Activated naive CD8-positive, alpha-beta T cell treated with anti-CD3 and anti-CD28 coated beads for 36 hours (primary cell): ENCODE measurements around the gene DLX4. TPM values are rescaled to one million over a fixed set of nuclear protein-coding genes. Genes with fewer than 3 reads are reported as not detected.
A peak's percentile ranks its signal among the peaks of the same experiment; 100 is the strongest.

ENCODE experiments used
- DNase-seq: peaks from one replicate; pipeline ENCODE4 v3.0.0; 2021
- H3K27ac Mint-ChIP-seq: one replicate; pipeline ENCODE4 v1.8.0; 2022; ENCODE audit warnings: mild to moderate bottlenecking, moderate library complexity, mixed read lengths
- H3K27me3 Mint-ChIP-seq: one replicate; pipeline ENCODE4 v1.8.0; 2022; ENCODE audit warnings: mild to moderate bottlenecking, mixed read lengths
- H3K36me3 Mint-ChIP-seq: one replicate; pipeline ENCODE4 v1.8.0; 2021; ENCODE audit warnings: mild to moderate bottlenecking, mixed read lengths
- H3K4me1 Mint-ChIP-seq: one replicate; pipeline ENCODE4 v1.8.0; 2021; ENCODE audit warnings: mixed read lengths
- H3K4me3 Mint-ChIP-seq: one replicate; pipeline ENCODE4 v1.8.0; 2022; ENCODE audit warnings: mild to moderate bottlenecking, moderate library complexity, mixed read lengths
- H3K9me3 Mint-ChIP-seq: one replicate; pipeline ENCODE4 v1.8.0; 2022; ENCODE audit warnings: mixed read lengths
- total RNA-seq, 2 experiments: library from RNA; stranded (reverse); gene quantifications; one replicate each; pipeline ENCODE4 v1.2.3, GENCODE V29; 2021

Gene DLX4
- total RNA-seq, 2 experiments from 2014 or later = 0.62 to 0.70 TPM

DNA sequence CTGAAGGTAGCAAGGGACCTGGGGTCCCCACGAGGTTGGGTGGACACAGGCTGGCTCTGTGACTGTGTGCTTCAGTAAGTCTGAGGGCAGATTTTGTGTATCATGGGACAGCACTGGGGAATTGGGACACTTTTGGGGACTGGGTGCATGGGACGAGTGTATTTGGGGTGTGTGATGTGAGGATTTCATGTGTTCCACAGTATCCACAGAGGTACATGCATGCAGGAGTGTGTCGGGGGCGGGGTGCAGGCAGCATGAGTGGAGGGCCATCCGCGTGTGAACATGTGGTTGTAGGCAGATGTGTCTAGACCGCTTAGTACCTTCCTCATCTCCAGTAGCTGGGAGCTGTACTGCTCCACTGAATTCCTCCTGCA is 27.1 kb downstream of the DLX4 start:
- Mint-ChIP-seq H3K27me3 (peaks cover 78% of the 10 kb centered on the region), H3K4me1 (peaks cover 18% of the 10 kb centered on the region), H3K4me3 (no peak overlapping the region), H3K36me3 (no peaks in the 10 kb centered on the region), H3K9me3 (no peaks in the 10 kb centered on the region), H3K27ac (no peak overlapping the region)
- DNase-seq = no peak

DNA sequence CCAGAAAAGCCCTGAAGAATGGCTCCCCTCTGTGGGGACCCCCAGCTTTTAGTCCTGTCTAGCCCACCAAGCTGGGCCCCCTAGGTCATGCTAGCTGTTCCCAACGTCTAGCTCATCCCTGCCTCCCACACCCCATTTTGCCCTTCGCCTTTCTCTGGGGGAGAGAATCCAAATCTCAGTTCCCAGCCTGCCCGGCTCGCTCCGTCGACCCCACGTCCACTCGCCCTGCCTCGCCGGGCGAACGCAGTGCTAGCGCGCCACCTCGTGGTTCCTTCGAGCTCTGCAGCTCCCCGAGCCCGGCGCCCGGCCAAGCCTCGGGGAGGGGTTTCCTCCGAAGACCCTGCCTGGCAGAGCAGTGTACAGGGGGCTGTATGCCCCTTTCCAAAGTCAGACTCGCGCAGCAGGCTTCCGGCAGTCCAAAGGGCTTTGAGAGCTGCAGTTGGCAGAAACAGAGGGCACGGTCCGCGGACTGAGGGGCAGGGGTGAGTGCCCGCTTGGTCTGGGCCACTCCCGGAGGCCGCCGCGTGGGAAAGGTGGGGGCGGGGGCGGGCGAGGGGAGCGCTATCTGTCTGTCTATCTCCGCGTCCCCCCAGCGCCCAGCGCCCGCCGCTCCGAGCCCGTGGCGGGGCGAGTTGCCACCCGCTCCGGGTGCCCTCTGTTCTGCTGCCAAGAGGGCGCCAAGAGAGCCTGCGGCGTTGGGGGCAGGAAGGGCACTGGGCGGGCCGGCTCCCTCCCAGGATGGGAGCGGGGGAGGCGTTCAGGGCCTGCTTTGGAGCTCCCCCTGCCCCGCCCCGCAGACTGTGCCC is 27.7 kb downstream of the DLX4 start:
- Mint-ChIP-seq H3K27ac (no peak overlapping the region), H3K9me3 (no peaks in the 10 kb centered on the region), H3K4me1 (peaks cover 18% of the 10 kb centered on the region), H3K4me3 (peak overlapping the region; percentile 55), H3K36me3 (no peaks in the 10 kb centered on the region), H3K27me3 (peaks cover 83% of the 10 kb centered on the region)
- DNase-seq = peak; percentile 66

DNA sequence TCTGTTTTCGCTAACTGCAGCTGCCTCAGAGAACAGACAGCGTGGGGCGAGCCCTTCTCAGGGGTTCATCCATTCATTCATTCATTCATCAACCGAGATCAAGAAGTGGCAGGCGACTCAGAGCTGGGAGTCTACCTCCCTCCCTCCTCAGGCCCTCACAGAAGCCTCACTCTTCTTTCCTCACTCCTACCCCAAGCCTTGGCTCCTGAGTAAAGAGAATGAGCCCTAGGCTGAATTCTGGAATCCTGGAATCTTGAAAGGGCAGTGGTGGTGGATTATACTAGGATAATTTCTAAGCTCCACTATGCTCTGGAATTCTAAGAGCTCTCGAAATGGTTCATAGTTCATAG is 28.3 kb downstream of the DLX4 start:
- H3K27me3 Mint-ChIP-seq = peaks cover 84% of the 10 kb centered on the region
- H3K4me1 Mint-ChIP-seq = peaks cover 18% of the 10 kb centered on the region
- no peak overlapping the region for H3K4me3 Mint-ChIP-seq
- no peak for DNase-seq
- no peaks in the 10 kb centered on the region for H3K9me3 Mint-ChIP-seq
- H3K27ac Mint-ChIP-seq = no peak overlapping the region
- H3K36me3 Mint-ChIP-seq = no peaks in the 10 kb centered on the region

DNA sequence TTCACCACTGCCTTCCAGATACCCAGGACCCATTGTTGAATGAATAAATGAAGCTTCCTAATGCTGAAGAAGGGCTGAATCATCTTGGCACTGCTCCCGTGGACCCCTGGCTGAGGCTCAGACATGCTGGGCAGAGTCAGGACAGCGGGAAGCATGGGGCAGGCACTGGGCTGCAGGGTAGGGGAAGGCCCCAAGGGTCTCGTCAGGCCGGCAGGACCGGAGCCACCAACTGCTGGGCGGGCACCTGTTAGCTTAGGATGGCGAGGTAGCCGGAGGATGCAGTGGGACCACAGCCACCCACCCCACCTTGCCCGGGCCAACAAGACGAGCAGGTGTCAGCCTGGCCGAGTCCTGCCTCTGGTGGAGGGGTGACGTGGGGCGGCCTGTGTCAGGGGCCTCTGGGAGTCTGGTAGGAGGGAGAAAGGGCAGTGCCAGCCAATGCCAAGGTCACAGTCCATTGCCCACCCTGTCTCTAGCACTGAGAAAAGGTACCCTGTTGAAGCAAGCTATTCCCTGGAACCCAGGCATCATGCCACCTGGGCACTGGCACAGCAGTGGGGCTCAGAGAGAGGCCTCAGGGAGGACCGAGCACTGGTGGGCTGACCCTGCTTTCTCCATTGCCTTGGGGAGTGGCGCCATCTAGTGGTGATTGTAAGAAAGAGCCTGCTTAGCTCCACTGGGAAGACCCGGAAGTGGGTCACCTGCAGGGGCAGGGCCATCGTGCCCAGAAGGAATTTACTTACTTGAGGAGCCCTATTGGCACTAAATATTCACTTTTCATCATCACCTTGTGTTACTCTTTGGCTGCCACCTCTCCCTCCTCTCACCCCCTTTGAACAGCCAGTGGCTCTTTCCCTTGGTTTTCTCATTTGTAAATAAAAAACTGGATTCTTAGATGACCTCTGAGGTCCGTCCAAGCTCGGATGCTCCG is 29.0 kb downstream of the DLX4 start:
- H3K9me3 Mint-ChIP-seq = no peaks in the 10 kb centered on the region
- peaks cover 82% of the 10 kb centered on the region for H3K27me3 Mint-ChIP-seq
- no peak overlapping the region for H3K27ac Mint-ChIP-seq
- peak; percentile 85 for DNase-seq
- H3K4me3 Mint-ChIP-seq = no peak overlapping the region
- peaks cover 18% of the 10 kb centered on the region for H3K4me1 Mint-ChIP-seq
- H3K36me3 Mint-ChIP-seq = no peaks in the 10 kb centered on the region

DNA sequence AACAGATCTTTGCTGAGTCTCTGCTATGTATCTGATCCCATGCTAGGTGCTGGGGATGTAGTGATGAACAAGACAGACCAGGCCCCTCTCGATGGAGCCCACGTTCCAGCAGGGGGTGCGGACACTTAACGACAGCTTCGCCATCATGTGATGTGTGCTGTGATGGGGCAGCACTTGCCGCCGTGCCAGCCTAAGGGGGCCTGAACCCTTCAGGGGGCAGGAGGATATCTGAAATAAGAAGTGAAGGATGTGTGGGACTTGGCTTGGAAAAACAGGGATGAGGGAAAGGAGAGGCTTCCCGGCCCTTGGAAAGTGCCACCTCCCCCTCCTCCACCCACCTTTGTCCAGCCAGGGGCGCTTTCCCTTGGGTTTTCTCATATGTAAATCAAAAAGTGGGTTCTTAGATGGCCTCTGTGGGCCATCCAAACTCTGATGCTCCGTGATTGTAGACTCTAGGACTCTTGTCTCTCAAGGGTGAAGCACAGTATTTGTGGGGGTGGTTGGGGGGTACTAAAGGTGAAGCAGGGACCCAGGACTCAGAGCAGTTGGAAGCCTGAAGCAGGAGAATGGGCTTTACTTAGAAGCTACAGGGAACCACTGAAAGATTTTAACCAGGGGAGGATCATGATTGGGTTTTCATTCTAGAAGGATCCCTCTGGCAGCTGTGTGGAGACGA is 30.0 kb downstream of the DLX4 start:
- no peaks in the 10 kb centered on the region for H3K9me3 Mint-ChIP-seq
- peak overlapping the region; percentile 12 for H3K4me3 Mint-ChIP-seq

DNA sequence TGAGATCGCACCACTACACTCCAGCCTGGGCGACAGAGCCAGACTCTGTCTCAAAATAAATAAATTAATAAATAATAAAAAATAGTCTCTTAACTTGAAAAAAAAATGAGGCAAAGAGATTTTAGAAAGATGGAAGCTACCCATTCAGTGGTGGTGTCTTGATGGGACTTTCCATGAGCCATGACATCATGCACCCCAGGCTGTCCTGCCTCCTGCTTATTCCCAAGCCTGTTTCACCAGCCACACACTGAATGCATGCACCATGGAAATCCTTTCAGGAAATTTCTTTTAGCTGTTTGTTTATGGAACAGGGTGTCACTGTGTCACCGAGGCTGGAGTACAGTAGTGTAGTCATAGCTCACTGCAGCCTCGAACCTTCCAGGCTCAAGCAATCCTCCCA is 34.9 kb downstream of the DLX4 start:
- no peaks in the 10 kb centered on the region for H3K4me1 Mint-ChIP-seq
- no peaks in the 10 kb centered on the region for H3K36me3 Mint-ChIP-seq
- H3K9me3 Mint-ChIP-seq = peaks cover 4% of the 10 kb centered on the region
- H3K27ac Mint-ChIP-seq = no peak overlapping the region
- no peak for DNase-seq
- H3K4me3 Mint-ChIP-seq = no peak overlapping the region
- H3K27me3 Mint-ChIP-seq = peaks cover 48% of the 10 kb centered on the region

More for the DNA sequence above, 30.0 kb downstream of the DLX4 start:
- Mint-ChIP-seq H3K36me3 (no peaks in the 10 kb centered on the region), H3K4me1 (peaks cover 16% of the 10 kb centered on the region), H3K27ac (no peak overlapping the region), H3K27me3 (peaks cover 78% of the 10 kb centered on the region)
- DNase-seq = no peak

DNA sequence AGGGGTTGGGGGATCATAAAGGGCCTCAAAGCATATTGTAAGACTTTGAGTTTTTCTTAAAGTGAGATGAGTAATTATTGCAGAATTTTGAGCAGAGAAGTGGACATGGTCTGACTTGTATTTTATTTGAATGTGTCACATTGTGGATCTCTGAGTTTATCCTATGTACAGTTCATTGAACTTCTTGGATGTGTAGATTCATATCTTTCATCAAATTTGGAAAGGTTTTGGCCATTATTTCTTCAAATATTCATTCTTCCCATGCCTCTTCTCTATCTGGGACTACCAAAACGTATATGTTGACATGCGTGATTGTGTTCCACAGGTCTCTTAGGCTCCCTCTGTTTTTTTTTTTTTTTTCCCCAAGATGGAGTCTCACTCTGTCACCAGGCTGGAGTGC is 40.3 kb downstream of the DLX4 start:
- Mint-ChIP-seq H3K36me3 (no peaks in the 10 kb centered on the region), H3K9me3 (peaks cover 23% of the 10 kb centered on the region), H3K4me1 (no peaks in the 10 kb centered on the region), H3K27me3 (peaks cover 40% of the 10 kb centered on the region), H3K4me3 (no peak overlapping the region), H3K27ac (no peak overlapping the region)
- no peak for DNase-seq

DNA sequence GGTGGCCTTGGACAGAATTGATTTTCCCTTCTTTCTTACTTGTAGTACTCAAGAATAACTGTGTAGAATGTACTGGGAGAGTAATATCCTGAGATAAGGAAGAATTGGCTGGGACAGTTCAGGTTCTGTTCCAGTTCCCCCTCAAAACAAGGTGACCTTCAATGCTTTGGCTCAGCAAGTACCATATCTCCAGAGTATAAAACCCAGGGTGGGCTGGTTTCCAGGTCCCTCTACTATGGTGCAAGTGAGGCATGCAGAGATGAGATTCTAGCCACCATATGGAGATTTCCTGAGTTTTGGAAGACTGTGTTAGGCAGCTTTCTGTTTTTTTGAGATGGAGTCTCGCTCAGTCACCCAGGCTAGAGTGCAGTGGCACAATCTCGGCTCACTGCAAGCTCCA is 44.1 kb downstream of the DLX4 start:
- no peak for DNase-seq
- Mint-ChIP-seq H3K4me1 (no peaks in the 10 kb centered on the region), H3K4me3 (no peak overlapping the region), H3K27ac (no peak overlapping the region), H3K9me3 (peaks cover 30% of the 10 kb centered on the region), H3K27me3 (peaks cover 33% of the 10 kb centered on the region), H3K36me3 (no peaks in the 10 kb centered on the region)

DNA sequence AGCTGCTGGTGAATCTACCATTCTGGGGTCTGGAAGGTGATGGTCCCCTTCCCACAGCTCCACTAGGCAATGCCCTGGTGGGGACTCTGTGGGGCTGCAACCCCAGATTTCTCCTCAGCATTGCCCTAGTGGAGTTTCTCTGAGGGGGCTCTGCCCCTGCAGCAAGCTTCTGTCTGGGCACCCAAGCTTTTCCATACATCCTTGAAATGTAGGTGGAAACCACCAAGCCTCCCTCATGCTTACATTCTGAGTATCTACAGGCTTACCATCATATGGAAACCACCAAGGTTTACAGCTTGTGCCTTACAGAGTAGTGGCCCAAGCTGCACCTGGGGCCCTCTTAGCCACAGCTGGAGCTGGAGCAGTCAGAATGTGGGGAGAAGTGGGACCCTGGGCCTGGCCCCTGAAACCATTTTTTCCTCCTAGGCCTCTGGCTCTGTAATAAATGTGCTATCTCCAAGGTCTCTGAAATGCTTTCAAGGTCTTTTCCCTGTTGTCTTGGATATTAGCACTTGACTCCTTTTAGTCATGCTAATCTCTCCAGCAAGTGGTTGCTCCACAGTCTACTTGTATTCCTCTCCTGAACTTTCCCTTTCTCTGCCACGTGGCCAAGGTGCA is 45.6 kb downstream of the DLX4 start:
- H3K27me3 Mint-ChIP-seq = peaks cover 32% of the 10 kb centered on the region
- H3K27ac Mint-ChIP-seq = no peak overlapping the region
- H3K36me3 Mint-ChIP-seq = no peaks in the 10 kb centered on the region
- DNase-seq = no peak
- H3K4me3 Mint-ChIP-seq = no peak overlapping the region
- no peaks in the 10 kb centered on the region for H3K4me1 Mint-ChIP-seq
- H3K9me3 Mint-ChIP-seq = peaks cover 20% of the 10 kb centered on the region

DNA sequence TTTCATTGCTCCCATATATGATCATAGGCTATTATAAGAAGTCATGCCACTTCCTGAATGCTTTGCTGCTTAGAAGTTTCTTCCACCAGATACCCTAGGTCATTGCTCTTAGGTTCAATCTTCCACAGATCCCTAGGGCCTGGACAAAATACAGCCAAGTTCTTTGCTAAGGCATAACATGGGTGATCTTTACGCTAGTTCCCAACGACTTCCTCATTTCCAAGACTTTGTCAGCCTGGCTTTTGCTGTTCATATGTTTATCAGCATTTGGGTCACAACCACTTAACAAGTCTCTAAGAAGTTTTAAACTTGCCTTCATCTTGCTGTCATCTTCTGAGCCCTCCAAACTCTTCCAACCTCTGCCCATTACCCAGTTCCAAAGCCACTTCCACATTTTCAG is 46.2 kb downstream of the DLX4 start:
- H3K4me3 Mint-ChIP-seq = no peak overlapping the region
- no peak for DNase-seq
- H3K4me1 Mint-ChIP-seq = no peaks in the 10 kb centered on the region
- H3K27me3 Mint-ChIP-seq = peaks cover 26% of the 10 kb centered on the region
- H3K27ac Mint-ChIP-seq = no peak overlapping the region
- peaks cover 19% of the 10 kb centered on the region for H3K9me3 Mint-ChIP-seq
- H3K36me3 Mint-ChIP-seq = no peaks in the 10 kb centered on the region

DNA sequence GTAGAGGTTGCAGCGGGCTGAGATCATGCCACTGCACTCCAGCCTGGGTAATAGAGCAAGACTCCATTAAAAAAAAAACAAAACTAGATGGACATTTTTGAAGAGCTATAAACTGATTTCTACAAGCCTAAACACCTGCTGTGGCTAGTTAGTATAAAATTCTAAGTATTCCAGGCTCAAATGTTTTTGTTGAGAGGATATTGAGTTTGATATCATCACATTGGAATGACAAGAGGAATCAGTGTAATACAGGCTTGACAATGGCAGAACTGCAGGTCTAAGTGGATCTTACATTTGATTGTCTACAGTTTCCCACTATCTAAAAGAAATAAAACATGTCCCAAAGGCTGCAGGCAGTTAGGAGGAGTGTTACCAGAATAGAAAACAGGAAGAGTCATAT is 49.9 kb downstream of the DLX4 start:
- no peak overlapping the region for H3K4me3 Mint-ChIP-seq
- DNase-seq = no peak
- H3K27me3 Mint-ChIP-seq = peaks cover 25% of the 10 kb centered on the region
- peaks cover 9% of the 10 kb centered on the region for H3K9me3 Mint-ChIP-seq
- no peaks in the 10 kb centered on the region for H3K4me1 Mint-ChIP-seq
- no peak overlapping the region for H3K27ac Mint-ChIP-seq
- no peaks in the 10 kb centered on the region for H3K36me3 Mint-ChIP-seq

DNA sequence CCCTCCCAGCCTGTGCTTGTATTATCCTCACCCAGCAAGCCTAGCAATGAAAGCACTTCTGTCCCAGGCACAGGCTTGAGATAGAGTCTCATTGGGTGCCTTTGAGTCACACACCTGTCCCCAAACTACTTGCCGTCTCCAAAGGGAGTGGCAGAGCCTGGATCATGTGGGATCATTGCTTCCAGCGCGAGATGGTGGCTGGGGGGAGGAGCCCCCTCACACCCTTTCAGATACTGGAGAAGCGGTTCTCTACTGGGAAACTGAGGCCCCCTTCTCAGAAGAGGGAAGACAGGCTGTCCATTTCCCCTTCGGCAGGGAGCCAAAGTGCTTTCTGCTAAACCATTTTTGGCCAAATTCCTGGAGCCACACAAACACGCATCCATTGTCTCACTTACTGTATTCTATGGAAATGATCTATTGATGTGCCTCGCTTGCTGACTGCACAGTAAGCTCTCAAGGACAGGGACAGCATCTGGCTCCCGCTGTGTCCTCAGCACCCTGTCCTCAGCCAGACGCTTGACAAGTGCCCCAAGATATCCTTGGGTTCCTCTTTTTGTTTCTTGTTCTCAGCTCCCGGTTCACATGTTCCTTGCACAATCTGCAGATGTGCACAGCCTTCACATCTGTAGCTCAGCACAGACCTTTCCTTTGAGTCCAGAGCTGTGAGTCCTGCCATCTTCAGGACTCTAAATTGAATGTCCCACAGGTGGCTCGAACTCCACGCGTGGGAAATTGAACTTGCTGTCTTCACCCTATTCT is 52.0 kb downstream of the DLX4 start:
- Mint-ChIP-seq H3K36me3 (no peaks in the 10 kb centered on the region), H3K9me3 (no peaks in the 10 kb centered on the region), H3K27me3 (peaks cover 25% of the 10 kb centered on the region), H3K4me1 (no peaks in the 10 kb centered on the region), H3K4me3 (no peak overlapping the region), H3K27ac (no peak overlapping the region)
- DNase-seq = no peak

DNA sequence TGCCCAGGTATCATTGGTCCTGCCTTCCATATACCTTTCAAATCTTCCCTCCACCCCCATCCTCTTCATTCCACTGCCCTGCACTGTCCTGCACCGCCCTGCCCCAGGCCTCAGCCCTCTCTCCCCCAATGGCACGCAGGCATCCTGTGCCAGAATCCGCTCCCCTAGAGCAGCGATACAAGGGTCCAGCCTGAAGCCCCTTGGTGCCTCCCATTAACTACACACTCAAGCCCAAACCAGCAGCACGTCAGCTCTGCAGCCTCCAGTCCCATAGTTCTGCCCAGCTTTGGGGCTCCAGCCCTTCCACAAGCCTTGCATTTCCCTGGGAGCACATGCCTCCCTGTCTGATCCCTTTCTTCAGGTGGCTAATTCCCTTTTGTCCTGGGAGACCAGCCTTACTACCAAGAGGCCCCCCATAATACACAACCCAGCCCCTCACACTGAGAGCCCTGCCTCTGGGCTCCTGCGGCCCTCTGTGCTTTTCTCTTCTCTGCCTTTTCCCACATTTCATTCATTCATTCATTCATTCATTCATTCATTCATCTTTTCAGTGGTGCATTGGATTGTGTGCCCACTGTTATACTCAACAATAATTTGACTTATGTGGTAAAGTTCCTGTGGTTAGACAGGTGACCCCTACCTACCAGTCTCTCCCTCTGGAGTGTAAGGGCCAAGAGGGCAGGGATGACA is 52.8 kb downstream of the DLX4 start:
- Mint-ChIP-seq H3K4me3 (no peak overlapping the region), H3K27me3 (peaks cover 21% of the 10 kb centered on the region), H3K27ac (no peak overlapping the region), H3K4me1 (peaks cover under 1% of the 10 kb centered on the region), H3K9me3 (no peaks in the 10 kb centered on the region), H3K36me3 (no peaks in the 10 kb centered on the region)
- no peak for DNase-seq
